Activated CD8-positive, alpha-beta T cell treated with anti-CD3 and anti-CD28 coated beads, Interleukin-2, amount 10 ng/mL, durations not matched to agents 7 days and 5 days (primary cell): ENCODE measurements around the gene SRMS. TPM values are rescaled to one million over a fixed set of nuclear protein-coding genes. Genes with fewer than 3 reads are reported as not detected.
"Not testable (repeated sequence)": the region's sequence is repeated elsewhere in the genome, so short reads cannot be mapped to it uniquely, and the experiment has no call there.

Source experiments
- ATAC-seq: fragments of 150-1000 bp; cut with Tn5 transposase; one replicate; pipeline ENCODE4 v1.10.0; 2021; ENCODE audit warnings: moderate library complexity
- CTCF ChIA-PET: fragments of 350-600 bp; sonication (Branson Sonifier 250); formaldehyde crosslinking; loops from one replicate; lab custom pipeline; 2021; ENCODE audit warnings: antibody characterized with exemption; lab: Charles Lee
- POLR2A ChIA-PET: fragments of 350-600 bp; sonication (Branson Sonifier 250); formaldehyde crosslinking; loops from one replicate; lab custom pipeline; 2021; ENCODE audit warnings: antibody characterized with exemption; lab: Charles Lee
- DNase-seq: peaks from one replicate; pipeline ENCODE4 v3.0.0-alpha.2; 2020
- H3K27ac Mint-ChIP-seq: one replicate; pipeline ENCODE4 v1.8.0; 2021; ENCODE audit warnings: mild to moderate bottlenecking, mixed read lengths
- H3K27me3 Mint-ChIP-seq: one replicate; pipeline ENCODE4 v1.8.0; 2021; ENCODE audit warnings: low read depth, mixed read lengths
- H3K36me3 Mint-ChIP-seq: one replicate; pipeline ENCODE4 v1.8.0; 2021; ENCODE audit warnings: low read depth, mixed read lengths
- H3K4me1 Mint-ChIP-seq: one replicate; pipeline ENCODE4 v1.8.0; 2021; ENCODE audit warnings: low read depth, mixed read lengths
- H3K4me3 Mint-ChIP-seq: one replicate; pipeline ENCODE4 v1.8.0; 2021; ENCODE audit warnings: mild to moderate bottlenecking, mixed read lengths
- H3K9me3 Mint-ChIP-seq: one replicate; pipeline ENCODE4 v1.8.0; 2022; ENCODE audit warnings: mixed read lengths; ENCODE audit not compliant: insufficient read depth
- total RNA-seq, 2 experiments: library from RNA; stranded (reverse); gene quantifications; one replicate each; pipeline ENCODE4 v1.2.3, GENCODE V29; 2021

SRMS gene
- total RNA-seq, 2 experiments from 2014 or later = not detected

- ChIA-PET POLR2A (interaction anchor here (0.5 to 2.1 kb wide), 28 partner anchors 8 to 558 kb away, joined by 3 to 22 read pairs (median 4); partner anchors contain the start of genes DNAJC5, PTK6, RGS19 and SRMS), CTCF (interaction anchor here (0.6 to 2.1 kb wide), 9 partner anchors 8 to 539 kb away, joined by 3 to 13 read pairs (median 4); partner anchors contain the start of genes PTK6 and RTEL1)
- no peaks in the 10 kb centered on the region for H3K9me3 Mint-ChIP-seq
- H3K4me3 Mint-ChIP-seq = peak overlapping the region; percentile 75
- ATAC-seq (peak; percentile 65), DNase-seq (peak; percentile 84)
- peak overlapping the region; percentile 79 for H3K27ac Mint-ChIP-seq
- H3K27me3 Mint-ChIP-seq = peaks cover 8% of the 10 kb centered on the region
- peaks cover 9% of the 10 kb centered on the region for H3K4me1 Mint-ChIP-seq
- peaks cover 30% of the 10 kb centered on the region for H3K36me3 Mint-ChIP-seq
Measured at GRCh38 chr20:63520934-63521601, 26.5 kb downstream of the SRMS start.

- Mint-ChIP-seq H3K9me3 (no peaks in the 10 kb centered on the region), H3K27me3 (peaks cover 8% of the 10 kb centered on the region), H3K27ac (peak within 1 kb of the TSS; percentile 81), H3K36me3 (peaks cover 30% of the 10 kb centered on the region), H3K4me1 (peaks cover 9% of the 10 kb centered on the region), H3K4me3 (peak within 1 kb of the TSS; percentile 77)
- DNase-seq (peak; percentile 87), ATAC-seq (peak; percentile 83)
- ChIA-PET POLR2A (interaction anchor here (0.9 to 2.1 kb wide), 15 partner anchors 9 to 419 kb away, joined by 3 to 22 read pairs (median 6); partner anchors contain the start of genes DNAJC5, PTK6, SRMS and TPD52L2), CTCF (interaction anchor here (0.7 to 2.1 kb wide), 8 partner anchors 8 to 454 kb away, joined by 3 to 13 read pairs (median 5); partner anchors contain the start of genes PTK6 and RTEL1)
Measured at GRCh38 chr20:63520504-63520933, 27.0 kb downstream of the SRMS start, which contains the start of gene PPDPF. Gene PPDPF (plus strand): TSS chr20:63520765. CDS start chr20:63521309, 544 bp downstream.

GRCh38 chr20:63519668-63520503 is 27.7 kb downstream of the SRMS start:
- ChIA-PET POLR2A (interaction anchor here (1.0 to 2.1 kb wide), 5 partner anchors 9 to 121 kb away, joined by 6 to 22 read pairs (median 11); partner anchors contain the start of genes PTK6 and SRMS), CTCF (interaction anchor here (0.7 to 2.1 kb wide), 8 partner anchors 9 to 454 kb away, joined by 3 to 13 read pairs (median 4); partner anchors contain the start of genes PTK6 and RTEL1)
- peaks cover 9% of the 10 kb centered on the region for H3K4me1 Mint-ChIP-seq
- peak; percentile 68 for ATAC-seq
- peaks cover 29% of the 10 kb centered on the region for H3K36me3 Mint-ChIP-seq
- peaks cover 10% of the 10 kb centered on the region for H3K27me3 Mint-ChIP-seq
- peak overlapping the region; percentile 77 for H3K27ac Mint-ChIP-seq
- H3K9me3 Mint-ChIP-seq = no peaks in the 10 kb centered on the region
- peak overlapping the region; percentile 77 for H3K4me3 Mint-ChIP-seq
- DNase-seq = peak; percentile 80

- CTCF ChIA-PET = interaction anchor here (1.3 kb wide), 1 partner anchor 18 kb away, joined by 4 read pairs; the partner anchor contains the start of gene PTK6
- H3K9me3 Mint-ChIP-seq = no peaks in the 10 kb centered on the region
- peak overlapping the region; percentile 77 for H3K27ac Mint-ChIP-seq
- H3K36me3 Mint-ChIP-seq = peaks cover 26% of the 10 kb centered on the region
- POLR2A ChIA-PET = no interaction called here
- DNase-seq (no peak), ATAC-seq (no peak)
- H3K4me3 Mint-ChIP-seq = peak overlapping the region; percentile 77
- peaks cover 12% of the 10 kb centered on the region for H3K27me3 Mint-ChIP-seq
- peaks cover 9% of the 10 kb centered on the region for H3K4me1 Mint-ChIP-seq
Measured at GRCh38 chr20:63518946-63519667, 28.4 kb downstream of the SRMS start.

- H3K27me3 Mint-ChIP-seq = peaks cover 12% of the 10 kb centered on the region
- ChIA-PET POLR2A (no interaction called here), CTCF (interaction anchor here (1.2 to 1.3 kb wide), 2 partner anchors 19 to 455 kb away, joined by 3 to 4 read pairs; partner anchors contain the start of gene PTK6)
- no peaks in the 10 kb centered on the region for H3K9me3 Mint-ChIP-seq
- peaks cover 20% of the 10 kb centered on the region for H3K36me3 Mint-ChIP-seq
- no peak overlapping the region for H3K4me3 Mint-ChIP-seq
- peaks cover 9% of the 10 kb centered on the region for H3K4me1 Mint-ChIP-seq
- ATAC-seq = no peak
- no peak for DNase-seq
- H3K27ac Mint-ChIP-seq = no peak overlapping the region
Measured at GRCh38 chr20:63518351-63518861, 29.1 kb downstream of the SRMS start.

- ATAC-seq (no peak), DNase-seq (no peak)
- ChIA-PET POLR2A (no interaction called here), CTCF (interaction anchor here (1.2 kb wide), 2 partner anchors 21 to 456 kb away, joined by 3 to 6 read pairs; no protein-coding TSS in a partner anchor)
- H3K36me3 Mint-ChIP-seq = peaks cover 13% of the 10 kb centered on the region
- no peak overlapping the region for H3K27ac Mint-ChIP-seq
- H3K27me3 Mint-ChIP-seq = peaks cover 20% of the 10 kb centered on the region
- H3K9me3 Mint-ChIP-seq = no peaks in the 10 kb centered on the region
- no peak overlapping the region for H3K4me3 Mint-ChIP-seq
- peaks cover 8% of the 10 kb centered on the region for H3K4me1 Mint-ChIP-seq
Measured at GRCh38 chr20:63517376-63518309, 29.9 kb downstream of the SRMS start.

- H3K36me3 Mint-ChIP-seq, POLR2A ChIA-PET, H3K27ac Mint-ChIP-seq, ATAC-seq, CTCF ChIA-PET, H3K4me3 Mint-ChIP-seq, H3K9me3 Mint-ChIP-seq, DNase-seq, H3K4me1 Mint-ChIP-seq: not testable (repeated sequence)
- peaks cover 28% of the 10 kb centered on the region for H3K27me3 Mint-ChIP-seq
Measured at GRCh38 chr20:63514520-63514919, 33.0 kb downstream of the SRMS start.

- Mint-ChIP-seq H3K27me3 (peaks cover 35% of the 10 kb centered on the region), H3K36me3 (no peaks in the 10 kb centered on the region), H3K27ac (no peak overlapping the region), H3K4me1 (peaks cover 1% of the 10 kb centered on the region), H3K4me3 (no peak overlapping the region), H3K9me3 (no peaks in the 10 kb centered on the region)
- CTCF ChIA-PET = no interaction called here
- DNase-seq = no peak
- POLR2A ChIA-PET = interaction anchor here (0.6 kb wide), 1 partner anchor 84 kb away, joined by 3 read pairs; no protein-coding TSS in a partner anchor
- ATAC-seq = no peak
Measured at GRCh38 chr20:63513207-63513606, 34.3 kb downstream of the SRMS start.

GRCh38 chr20:63509088-63509564 is 38.4 kb downstream of the SRMS start:
- ChIA-PET CTCF (no interaction called here), POLR2A (interaction anchor here (0.9 kb wide), 1 partner anchor 12 kb away, joined by 4 read pairs; the partner anchor contains the start of gene PPDPF)
- ATAC-seq = no peak
- Mint-ChIP-seq H3K4me1 (peaks cover 10% of the 10 kb centered on the region), H3K4me3 (no peak overlapping the region), H3K9me3 (no peaks in the 10 kb centered on the region), H3K27me3 (peaks cover 29% of the 10 kb centered on the region), H3K36me3 (no peaks in the 10 kb centered on the region), H3K27ac (no peak overlapping the region)
- no peak for DNase-seq
